IPS DF 4.7 (cell line): ENCODE measurements around the gene TMX4.

Experiments used
- DNase-seq: peaks from one replicate; pipeline ENCODE4 v3.0.0-alpha.2; 2013; ENCODE audit warnings: low spot score; ENCODE audit errors: extremely low read depth

TMX4 gene

GRCh38 chr20:8020314-8021079, 936 bp upstream of the TMX4 start:
- DNase-seq: no peak

GRCh38 chr20:8019998-8020247, 362 bp upstream of the TMX4 start:
- no peak for DNase-seq

- no peak for DNase-seq
These were observed 659 bp downstream of the TMX4 start for GRCh38 chr20:8018958-8019245.

- DNase-seq: no peak
These were observed 6.8 kb downstream of the TMX4 start for GRCh38 chr20:8012724-8013123.

- DNase-seq: no peak
These were observed 10.8 kb downstream of the TMX4 start for GRCh38 chr20:8008733-8009132.

- no peak for DNase-seq
These were observed 12.1 kb downstream of the TMX4 start for GRCh38 chr20:8007490-8007889.

GRCh38 chr20:8005575-8006366, 13.8 kb downstream of the TMX4 start:
- no peak for DNase-seq

GRCh38 chr20:8005033-8005432, 14.5 kb downstream of the TMX4 start:
- no peak for DNase-seq

- DNase-seq: no peak
These were observed 17.5 kb downstream of the TMX4 start for GRCh38 chr20:8002056-8002455.

GRCh38 chr20:8000796-8001195, 18.8 kb downstream of the TMX4 start:
- no peak for DNase-seq

- no peak for DNase-seq
These were observed 22.7 kb downstream of the TMX4 start for GRCh38 chr20:7996898-7997297.

- no peak for DNase-seq
These were observed 24.8 kb downstream of the TMX4 start for GRCh38 chr20:7994809-7995208.

GRCh38 chr20:7993703-7994102, 25.9 kb downstream of the TMX4 start:
- no peak for DNase-seq

- no peak for DNase-seq
These were observed 26.3 kb downstream of the TMX4 start for GRCh38 chr20:7993238-7993637.

- no peak for DNase-seq
These were observed 29.2 kb downstream of the TMX4 start for GRCh38 chr20:7990385-7990784.

GRCh38 chr20:7989379-7989778, 30.2 kb downstream of the TMX4 start:
- no peak for DNase-seq

GRCh38 chr20:7985916-7986315, 33.6 kb downstream of the TMX4 start:
- no peak for DNase-seq

- DNase-seq: peak; percentile 44
These were observed 35.4 kb downstream of the TMX4 start for GRCh38 chr20:7984192-7984591.

GRCh38 chr20:7981374-7981773, 38.2 kb downstream of the TMX4 start:
- DNase-seq: no peak

- DNase-seq: no peak
These were observed 39.1 kb downstream of the TMX4 start for GRCh38 chr20:7980332-7981046.

GRCh38 chr20:7977709-7978108, 41.9 kb downstream of the TMX4 start:
- no peak for DNase-seq

- no peak for DNase-seq
These were observed 43.6 kb downstream of the TMX4 start for GRCh38 chr20:7975851-7976414.
